ENCODE data around the gene RTL10.

The RTL10 gene

GRCh38 chr22:19843857-19844376 lies 10.8 kb downstream of the RTL10 start:
- TF ChIP-seq SIN3A (IDR thresholded peaks at IDR 0.05; ENCODE audit: borderline replicate concordance, insufficient read depth, low read length) = no peak
- no peak for TF ChIP-seq REST (IDR thresholded peaks at IDR 0.05; ENCODE audit: insufficient read depth in 1 of 2, low read depth in 2 of 2, low read length in 2 of 2)
- TF ChIP-seq FOXP2 (optimal IDR thresholded peaks at IDR 0.05; ENCODE audit: borderline replicate concordance, extremely low read depth, extremely low read length, insufficient read depth) = no peak
- TF ChIP-seq POLR2AphosphoS5 (IDR thresholded peaks at IDR 0.05; ENCODE audit: low read depth, low read length) = no peak
- TF ChIP-seq TAF1 (IDR thresholded peaks at IDR 0.05; ENCODE audit: borderline replicate concordance, insufficient read depth, low read length) = no peak

- no peak for TF ChIP-seq POLR2AphosphoS5 (IDR thresholded peaks at IDR 0.05; ENCODE audit: low read depth, low read length)
- TF ChIP-seq TAF1 (IDR thresholded peaks at IDR 0.05; ENCODE audit: borderline replicate concordance, insufficient read depth, low read length) = no peak
- no peak for TF ChIP-seq REST (IDR thresholded peaks at IDR 0.05; ENCODE audit: insufficient read depth in 1 of 2, low read depth in 2 of 2, low read length in 2 of 2)
- no peak for TF ChIP-seq SIN3A (IDR thresholded peaks at IDR 0.05; ENCODE audit: borderline replicate concordance, insufficient read depth, low read length)
- TF ChIP-seq FOXP2 (optimal IDR thresholded peaks at IDR 0.05; ENCODE audit: borderline replicate concordance, extremely low read depth, extremely low read length, insufficient read depth) = no peak
Measured at GRCh38 chr22:19843107-19843856, 11.4 kb downstream of the RTL10 start.

- no peak for TF ChIP-seq FOXP2 (optimal IDR thresholded peaks at IDR 0.05; ENCODE audit: borderline replicate concordance, extremely low read depth, extremely low read length, insufficient read depth)
- no peak for TF ChIP-seq SIN3A (IDR thresholded peaks at IDR 0.05; ENCODE audit: borderline replicate concordance, insufficient read depth, low read length)
- TF ChIP-seq REST (IDR thresholded peaks at IDR 0.05; ENCODE audit: insufficient read depth in 1 of 2, low read depth in 2 of 2, low read length in 2 of 2) = no peak
- no peak for TF ChIP-seq TAF1 (IDR thresholded peaks at IDR 0.05; ENCODE audit: borderline replicate concordance, insufficient read depth, low read length)
- TF ChIP-seq POLR2AphosphoS5 (IDR thresholded peaks at IDR 0.05; ENCODE audit: low read depth, low read length) = no peak
Measured at GRCh38 chr22:19842393-19843106, 12.1 kb downstream of the RTL10 start.

- no peak for TF ChIP-seq FOXP2 (optimal IDR thresholded peaks at IDR 0.05; ENCODE audit: borderline replicate concordance, extremely low read depth, extremely low read length, insufficient read depth)
Measured at GRCh38 chr22:19841641-19842392, 12.9 kb downstream of the RTL10 start.

DNA sequence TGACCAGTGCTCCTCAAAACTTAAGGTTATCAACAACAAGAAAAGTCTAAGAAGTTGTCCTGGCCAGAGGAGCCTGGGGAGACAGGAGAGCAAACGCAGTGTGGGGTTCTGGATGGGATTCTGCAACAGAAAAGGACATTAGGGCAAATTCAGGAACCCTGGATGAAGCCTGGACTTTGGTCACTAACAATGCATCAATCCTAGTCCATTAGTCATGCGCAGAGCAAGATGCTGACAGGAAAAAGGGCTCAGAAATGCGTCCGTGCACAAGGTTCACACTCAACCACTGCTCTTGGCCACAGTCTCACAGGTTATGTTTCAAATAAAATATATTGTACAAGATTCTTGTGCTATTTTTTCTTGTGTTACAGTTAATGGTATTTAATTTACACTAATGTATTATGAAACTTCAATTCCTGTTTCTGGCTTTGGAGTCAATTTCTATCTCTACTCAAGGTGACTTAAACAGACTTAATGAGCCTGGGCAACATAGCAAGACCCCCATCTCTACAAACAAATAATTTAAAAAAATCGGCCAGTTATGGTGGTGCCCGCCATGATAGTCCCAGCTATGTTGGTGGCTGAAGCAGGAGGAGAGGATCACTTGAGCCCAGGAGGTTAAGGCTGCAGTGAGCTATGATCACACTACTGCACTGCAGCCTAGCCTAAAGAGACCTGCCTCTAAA lies 13.6 kb downstream of the RTL10 start:
- TF ChIP-seq FOXP2 (optimal IDR thresholded peaks at IDR 0.05; ENCODE audit: borderline replicate concordance, extremely low read depth, extremely low read length, insufficient read depth) (no peak), REST (IDR thresholded peaks at IDR 0.05; ENCODE audit: insufficient read depth in 1 of 2, low read depth in 2 of 2, low read length in 2 of 2) (no peak), POLR2AphosphoS5 (IDR thresholded peaks at IDR 0.05; ENCODE audit: low read depth, low read length) (no peak), SIN3A (IDR thresholded peaks at IDR 0.05; ENCODE audit: borderline replicate concordance, insufficient read depth, low read length) (no peak), TAF1 (IDR thresholded peaks at IDR 0.05; ENCODE audit: borderline replicate concordance, insufficient read depth, low read length) (no peak)
